ENCODE results near the gene ZDHHC22.

ZDHHC22 gene

GRCh38 chr14:77094672-77095284, 46.8 kb downstream of the ZDHHC22 start:
- peaks cover 5% of the 10 kb centered on the region for H3K27me3 Mint-ChIP-seq (ENCODE audit: low read depth, poor library complexity)
- H3K4me1 Mint-ChIP-seq, result peaks cover 45% of the 10 kb centered on the region
- no peak overlapping the region for H3K4me3 Mint-ChIP-seq
- H3K9me3 Mint-ChIP-seq, result peaks cover 20% of the 10 kb centered on the region
- H3K27ac Mint-ChIP-seq, result peak overlapping the region; percentile 57
- peaks cover 14% of the 10 kb centered on the region for H3K36me3 Mint-ChIP-seq (ENCODE audit: low read depth)
- peak; percentile 84 for TF ChIP-seq CTCF (IDR thresholded peaks at IDR 0.05)
- peak; percentile 87 for DNase-seq

GRCh38 chr14:77092676-77093075, 48.9 kb downstream of the ZDHHC22 start:
- peaks cover 7% of the 10 kb centered on the region for H3K27me3 Mint-ChIP-seq (ENCODE audit: low read depth, poor library complexity)
- DNase-seq, result no peak
- H3K36me3 Mint-ChIP-seq (ENCODE audit: low read depth), result peaks cover 16% of the 10 kb centered on the region
- no peak overlapping the region for H3K27ac Mint-ChIP-seq
- peaks cover 35% of the 10 kb centered on the region for H3K4me1 Mint-ChIP-seq
- no peak overlapping the region for H3K4me3 Mint-ChIP-seq
- peaks cover 24% of the 10 kb centered on the region for H3K9me3 Mint-ChIP-seq
- no peak for TF ChIP-seq CTCF (IDR thresholded peaks at IDR 0.05)

GRCh38 chr14:77091518-77091917, 50.1 kb downstream of the ZDHHC22 start:
- peaks cover 7% of the 10 kb centered on the region for H3K27me3 Mint-ChIP-seq (ENCODE audit: low read depth, poor library complexity)
- H3K36me3 Mint-ChIP-seq (ENCODE audit: low read depth), result peaks cover 16% of the 10 kb centered on the region
- peaks cover 35% of the 10 kb centered on the region for H3K4me1 Mint-ChIP-seq
- H3K27ac Mint-ChIP-seq, result no peak overlapping the region
- TF ChIP-seq CTCF (IDR thresholded peaks at IDR 0.05), result no peak
- H3K4me3 Mint-ChIP-seq, result no peak overlapping the region
- no peak for DNase-seq
- H3K9me3 Mint-ChIP-seq, result peaks cover 24% of the 10 kb centered on the region

- Mint-ChIP-seq H3K27ac (no peak overlapping the region), H3K4me1 (peaks cover 42% of the 10 kb centered on the region), H3K4me3 (no peak overlapping the region), H3K27me3 (ENCODE audit: low read depth, poor library complexity) (peaks cover 7% of the 10 kb centered on the region), H3K9me3 (peaks cover 24% of the 10 kb centered on the region), H3K36me3 (ENCODE audit: low read depth) (peaks cover 16% of the 10 kb centered on the region)
- no peak for TF ChIP-seq CTCF (IDR thresholded peaks at IDR 0.05)
- DNase-seq, result no peak
Measured at GRCh38 chr14:77088645-77089044, 52.9 kb downstream of the ZDHHC22 start.

GRCh38 chr14:77088219-77088618, 53.4 kb downstream of the ZDHHC22 start:
- no peak overlapping the region for H3K27ac Mint-ChIP-seq
- peaks cover 16% of the 10 kb centered on the region for H3K36me3 Mint-ChIP-seq (ENCODE audit: low read depth)
- no peak overlapping the region for H3K4me3 Mint-ChIP-seq
- H3K27me3 Mint-ChIP-seq (ENCODE audit: low read depth, poor library complexity), result peaks cover 7% of the 10 kb centered on the region
- no peak for TF ChIP-seq CTCF (IDR thresholded peaks at IDR 0.05)
- H3K9me3 Mint-ChIP-seq, result peaks cover 24% of the 10 kb centered on the region
- DNase-seq, result no peak
- peaks cover 46% of the 10 kb centered on the region for H3K4me1 Mint-ChIP-seq

- no peak for TF ChIP-seq CTCF (IDR thresholded peaks at IDR 0.05)
- Mint-ChIP-seq H3K9me3 (peaks cover 24% of the 10 kb centered on the region), H3K4me3 (no peak overlapping the region)
Measured at GRCh38 chr14:77087631-77088030, 54.0 kb downstream of the ZDHHC22 start.

More at GRCh38 chr14:77087631-77088030, 54.0 kb downstream of the ZDHHC22 start:
- H3K4me1 Mint-ChIP-seq, result peaks cover 52% of the 10 kb centered on the region
- no peak for DNase-seq
- H3K36me3 Mint-ChIP-seq (ENCODE audit: low read depth), result peaks cover 16% of the 10 kb centered on the region
- H3K27me3 Mint-ChIP-seq (ENCODE audit: low read depth, poor library complexity), result peaks cover 7% of the 10 kb centered on the region
- H3K27ac Mint-ChIP-seq, result peak overlapping the region; percentile 80
